Ovary (tissue), 3 donors: ENCODE measurements around the gene ALG8.

Experiments
- EP300 ChIP-seq: sonication (generic); formaldehyde crosslinking; IDR thresholded peaks from one replicate; pipeline ENCODE4 v1.6.1; 2017; ENCODE audit warnings: antibody characterized with exemption
- POLR2A ChIP-seq: fragments of 450-650 bp; IDR thresholded peaks from one replicate; pipeline ENCODE4 v1.6.1; 2017; ENCODE audit warnings: antibody characterized with exemption, mild to moderate bottlenecking, moderate library complexity
- TF ChIP-seq, protein P1 (sequence below), 3 donors: fragments of 450-650 bp in 2 of 3; fragments of 200-600 bp in 1 of 3; IDR thresholded peaks; one replicate each; pipeline versions ENCODE4 v1.5.1 to v1.8.0; 2016 to 2022; ENCODE audit warnings: antibody characterized with exemption in 3 of 3, mild to moderate bottlenecking in 1 of 3
- donor health status: DM: no; HTN: no; CAD: no.

DNA sequence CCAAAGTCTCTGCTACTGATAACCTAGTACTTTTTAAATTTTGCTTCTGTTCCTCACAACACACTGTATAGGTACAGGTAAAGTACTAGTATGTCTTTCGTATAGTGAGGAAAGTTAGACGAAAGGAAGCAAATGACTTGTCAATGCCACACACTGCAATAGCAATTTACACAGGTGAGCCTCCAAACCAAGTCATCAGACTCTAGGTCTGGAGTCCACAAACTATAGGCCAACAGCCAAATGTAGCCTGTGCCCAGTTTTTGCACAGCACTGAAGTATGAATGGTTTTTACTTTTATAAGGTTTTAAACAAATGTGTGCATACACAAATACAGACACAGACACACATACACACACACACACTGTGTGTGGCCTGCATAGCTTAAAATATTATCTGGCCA, 28.1 kb downstream of the ALG8 start:
- TF ChIP-seq, protein P1, sequence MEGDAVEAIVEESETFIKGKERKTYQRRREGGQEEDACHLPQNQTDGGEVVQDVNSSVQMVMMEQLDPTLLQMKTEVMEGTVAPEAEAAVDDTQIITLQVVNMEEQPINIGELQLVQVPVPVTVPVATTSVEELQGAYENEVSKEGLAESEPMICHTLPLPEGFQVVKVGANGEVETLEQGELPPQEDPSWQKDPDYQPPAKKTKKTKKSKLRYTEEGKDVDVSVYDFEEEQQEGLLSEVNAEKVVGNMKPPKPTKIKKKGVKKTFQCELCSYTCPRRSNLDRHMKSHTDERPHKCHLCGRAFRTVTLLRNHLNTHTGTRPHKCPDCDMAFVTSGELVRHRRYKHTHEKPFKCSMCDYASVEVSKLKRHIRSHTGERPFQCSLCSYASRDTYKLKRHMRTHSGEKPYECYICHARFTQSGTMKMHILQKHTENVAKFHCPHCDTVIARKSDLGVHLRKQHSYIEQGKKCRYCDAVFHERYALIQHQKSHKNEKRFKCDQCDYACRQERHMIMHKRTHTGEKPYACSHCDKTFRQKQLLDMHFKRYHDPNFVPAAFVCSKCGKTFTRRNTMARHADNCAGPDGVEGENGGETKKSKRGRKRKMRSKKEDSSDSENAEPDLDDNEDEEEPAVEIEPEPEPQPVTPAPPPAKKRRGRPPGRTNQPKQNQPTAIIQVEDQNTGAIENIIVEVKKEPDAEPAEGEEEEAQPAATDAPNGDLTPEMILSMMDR (IDR thresholded peaks at IDR 0.05), result no peak
- TF ChIP-seq POLR2A (no peak), EP300 (no peak)
